ENCODE results near the gene CFDP1. TPM values are rescaled to one million over a fixed set of nuclear protein-coding genes. Genes with fewer than 3 reads are reported as not detected.

Gene CFDP1
- total RNA-seq, 1 experiment from 2014 or later, result 32.1 TPM

DNA sequence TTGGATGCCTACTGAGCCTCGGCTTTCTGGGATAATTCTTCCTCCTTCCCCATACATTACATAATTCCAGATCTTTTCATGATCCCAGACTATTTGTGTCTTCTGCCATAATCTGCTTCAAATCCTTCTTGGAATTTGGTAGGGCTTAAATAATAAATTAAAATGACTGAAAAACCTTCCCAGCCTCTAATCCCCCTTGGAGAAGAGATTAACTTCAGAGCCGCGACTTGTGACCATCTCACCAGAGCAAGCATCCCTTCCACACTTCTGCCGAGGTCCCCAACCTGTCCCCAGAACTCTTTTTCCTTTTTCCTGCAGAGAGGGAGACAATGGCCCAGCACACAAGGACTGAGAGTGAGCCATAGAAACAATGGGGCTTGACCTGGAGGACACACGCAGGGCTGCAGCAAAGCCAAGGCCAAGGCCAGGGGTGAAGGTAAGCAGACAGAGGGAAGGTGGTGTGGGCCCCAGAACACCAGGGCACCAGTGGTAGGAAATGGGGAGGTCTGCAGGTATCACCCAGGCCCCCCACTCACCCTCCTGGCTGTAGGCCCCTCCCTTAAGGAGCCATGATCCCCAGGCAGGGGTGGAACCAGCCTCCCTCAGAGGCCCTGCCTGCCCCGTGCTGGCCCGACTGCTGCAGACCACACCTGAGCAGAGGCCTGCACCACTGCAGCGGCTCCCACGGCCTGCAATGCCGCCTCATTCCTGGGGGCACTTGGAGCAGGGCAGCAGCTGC is 172.3 kb downstream of the CFDP1 start:
- Histone ChIP-seq H3K27ac (ENCODE audit: low read length) (no peak overlapping the region), H3K36me3 (ENCODE audit: low read depth, low read length) (no peaks in the 10 kb centered on the region), H3K4me2 (ENCODE audit: low read length) (no peak overlapping the region), H3K4me3 (ENCODE audit: low read length) (no peak overlapping the region), H2AFZ (ENCODE audit: low read length) (no peak overlapping the region), H3F3A (ENCODE audit: low read length, unreplicated experiment) (no peaks in the 10 kb centered on the region), H3K9me3 (ENCODE audit: low read length) (no peaks in the 10 kb centered on the region), H3K9ac (ENCODE audit: low read length) (no peak overlapping the region), H3K79me2 (ENCODE audit: low read length) (peaks cover 94% of the 10 kb centered on the region), H4K20me1 (ENCODE audit: low read length) (peaks cover 6% of the 10 kb centered on the region; the same call in 1 of the 2 replicates), H3K27me3 (ENCODE audit: low read length) (no peaks in the 10 kb centered on the region), H3K9me2 (replicated peaks; ENCODE audit: low read length) (no peaks in the 10 kb centered on the region), H3K4me1 (ENCODE audit: insufficient read depth, low read length) (peaks cover 20% of the 10 kb centered on the region)
- DNase-seq, result no peak
- CTCF ChIA-PET, result interaction anchor here (0.8 kb wide), 1 partner anchor 27 kb away, joined by 8 read pairs; no protein-coding TSS in a partner anchor
- intact Hi-C loops (cut with micrococcal nuclease), result no loop called here
- no TSS peak for BruUV-seq (replicated peaks)
- no peak for TF ChIP-seq EZH2 (IDR thresholded peaks at IDR 0.05; ENCODE audit: low read length, unreplicated experiment)
- TF ChIP-seq, protein P1, sequence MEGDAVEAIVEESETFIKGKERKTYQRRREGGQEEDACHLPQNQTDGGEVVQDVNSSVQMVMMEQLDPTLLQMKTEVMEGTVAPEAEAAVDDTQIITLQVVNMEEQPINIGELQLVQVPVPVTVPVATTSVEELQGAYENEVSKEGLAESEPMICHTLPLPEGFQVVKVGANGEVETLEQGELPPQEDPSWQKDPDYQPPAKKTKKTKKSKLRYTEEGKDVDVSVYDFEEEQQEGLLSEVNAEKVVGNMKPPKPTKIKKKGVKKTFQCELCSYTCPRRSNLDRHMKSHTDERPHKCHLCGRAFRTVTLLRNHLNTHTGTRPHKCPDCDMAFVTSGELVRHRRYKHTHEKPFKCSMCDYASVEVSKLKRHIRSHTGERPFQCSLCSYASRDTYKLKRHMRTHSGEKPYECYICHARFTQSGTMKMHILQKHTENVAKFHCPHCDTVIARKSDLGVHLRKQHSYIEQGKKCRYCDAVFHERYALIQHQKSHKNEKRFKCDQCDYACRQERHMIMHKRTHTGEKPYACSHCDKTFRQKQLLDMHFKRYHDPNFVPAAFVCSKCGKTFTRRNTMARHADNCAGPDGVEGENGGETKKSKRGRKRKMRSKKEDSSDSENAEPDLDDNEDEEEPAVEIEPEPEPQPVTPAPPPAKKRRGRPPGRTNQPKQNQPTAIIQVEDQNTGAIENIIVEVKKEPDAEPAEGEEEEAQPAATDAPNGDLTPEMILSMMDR (conservative IDR thresholded peaks at IDR 0.05; ENCODE audit: low read depth, low read length), result no peak
- no peak for TF ChIP-seq EZH2phosphoT487 (IDR thresholded peaks at IDR 0.05; ENCODE audit: borderline replicate concordance, low read length)
- POLR2A ChIA-PET (ENCODE audit: unreplicated experiment), result no interaction called here
- ATAC-seq, result no peak

DNA sequence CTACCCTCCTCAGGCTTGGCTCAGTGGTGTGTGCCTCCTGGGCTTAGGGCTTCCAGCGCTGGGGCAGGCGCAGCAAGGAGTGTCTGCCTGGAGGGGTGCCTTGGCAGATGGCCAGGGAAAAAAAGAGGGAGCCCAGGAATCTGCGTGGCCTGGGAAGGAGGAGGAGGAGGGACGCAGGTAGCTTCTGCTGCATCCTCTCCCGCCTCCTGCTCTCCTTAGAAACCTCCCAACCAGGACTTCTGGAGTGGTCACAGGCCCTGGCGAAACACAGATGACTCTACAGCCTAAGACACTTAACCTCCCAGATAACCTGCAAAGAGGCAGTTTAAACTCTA is 174.5 kb downstream of the CFDP1 start:
- intact Hi-C loops (cut with micrococcal nuclease), result no loop called here
- Histone ChIP-seq H3K9me3 (ENCODE audit: low read length) (no peaks in the 10 kb centered on the region), H3K79me2 (ENCODE audit: low read length) (peaks cover 92% of the 10 kb centered on the region), H4K20me1 (ENCODE audit: low read length) (peaks cover 5% of the 10 kb centered on the region; the same call in 1 of the 2 replicates), H3K9ac (ENCODE audit: low read length) (no peak overlapping the region), H3K36me3 (ENCODE audit: low read depth, low read length) (no peaks in the 10 kb centered on the region), H3K27ac (ENCODE audit: low read length) (no peak overlapping the region), H3F3A (ENCODE audit: low read length, unreplicated experiment) (no peaks in the 10 kb centered on the region), H3K4me2 (ENCODE audit: low read length) (no peak overlapping the region), H3K9me2 (replicated peaks; ENCODE audit: low read length) (no peaks in the 10 kb centered on the region), H3K27me3 (ENCODE audit: low read length) (no peaks in the 10 kb centered on the region), H3K4me3 (ENCODE audit: low read length) (no peak overlapping the region), H3K4me1 (ENCODE audit: insufficient read depth, low read length) (peaks cover 22% of the 10 kb centered on the region), H2AFZ (ENCODE audit: low read length) (no peak overlapping the region)
- ChIA-PET CTCF (no interaction called here), POLR2A (ENCODE audit: unreplicated experiment) (no interaction called here)
- BruUV-seq (replicated peaks), result no TSS peak
- DNase-seq (no peak), ATAC-seq (no peak)
- no peak for TF ChIP-seq EZH2 (IDR thresholded peaks at IDR 0.05; ENCODE audit: low read length, unreplicated experiment)
- TF ChIP-seq EZH2phosphoT487 (IDR thresholded peaks at IDR 0.05; ENCODE audit: borderline replicate concordance, low read length), result no peak
- TF ChIP-seq, protein P1 (conservative IDR thresholded peaks at IDR 0.05; ENCODE audit: low read depth, low read length), result no peak

Measured in PC-3 (cell line).